Heart right ventricle (tissue), 16 donors: ENCODE results near the gene ST7. TPM values are rescaled to one million over a fixed set of nuclear protein-coding genes. Genes with fewer than 3 reads are reported as not detected.

Source experiments
- ATAC-seq, 8 donors: fragments of 200-7000 bp; cut with Tn5 transposase; one replicate each; pipeline ENCODE4 v1.9.1; 2020; ENCODE audit warnings: mild to moderate bottlenecking in 8 of 8, moderate library complexity in 8 of 8, moderate number of reproducible peaks in 1 of 8
- DNase-seq, 2 donors: peaks; one replicate each; pipeline ENCODE4 v3.0.0-alpha.2; 2020
- H3K27ac ChIP-seq, 10 donors: fragments of 200-600 bp; sonication (generic) in 2 of 10; one replicate each; pipeline versions ENCODE4 v1.5.0 to v1.8.0; 2020 to 2022; ENCODE audit warnings: mild to moderate bottlenecking in 3 of 10
- H3K27me3 ChIP-seq, 7 donors: fragments of 200-600 bp; one replicate each; pipeline ENCODE4 v1.8.0; 2021 to 2022; ENCODE audit warnings: mild to moderate bottlenecking in 2 of 7
- H3K36me3 ChIP-seq, 9 donors: fragments of 200-600 bp; sonication (generic) in 1 of 9; one replicate each; pipeline versions ENCODE4 v1.5.0 to v1.8.0; 2020 to 2022; ENCODE audit warnings: mild to moderate bottlenecking in 2 of 9
- H3K4me1 ChIP-seq, 9 donors: fragments of 200-600 bp; sonication (generic) in 1 of 9; one replicate each; pipeline versions ENCODE4 v1.5.0 to v1.8.0; 2020 to 2022; ENCODE audit warnings: mild to moderate bottlenecking in 4 of 9
- H3K4me3 ChIP-seq, 10 donors: fragments of 200-600 bp; sonication (generic) in 2 of 10; one replicate each; pipeline versions ENCODE4 v1.5.0 to v1.8.0; 2020 to 2022; ENCODE audit warnings: mild to moderate bottlenecking in 7 of 10, moderate library complexity in 2 of 10
- H3K9me3 ChIP-seq, 11 donors: fragments of 200-600 bp in 10 of 11; sonication (generic) in 2 of 11; one replicate each; pipeline versions ENCODE4 v1.5.0 to v1.8.0; 2013 to 2022; ENCODE audit warnings: mild to moderate bottlenecking in 2 of 11, control low read depth in 1 of 11, moderate library complexity in 1 of 11
- WGBS, 2 donors: extraction: QIAGEN DNeasy Blood & Tissue Kit; methylation state at CpG; one replicate each; pipeline ENCODE4 v1.1.7; 2013; ENCODE audit warnings: inconsistent platforms in 1 of 2; 5-methylcytosine and 5-hydroxymethylcytosine counted together
- intact Hi-C, 10 donors: fragments of 100-400 bp; cut with DNase I; formaldehyde crosslinking; loops; one replicate each; pipeline versions ENCODE4 v1.11.1 to v1.14.2; 2022
- polyA plus RNA-seq, 2 donors: library from polyadenylated mRNA; stranded (reverse); fragments of 200-250 nt; gene quantifications; one replicate each; pipeline ENCODE4 v1.2.3, GENCODE V29; 2013
- total RNA-seq, 10 donors: library from RNA; stranded (reverse); fragmentation: NEBNext Ultra II Directional in 3 of 10; extraction: Animal tissue kit (Norgen Biotek cat#: 25700) in 3 of 10; gene quantifications; one replicate each; pipeline versions ENCODE4 v1.2.1 to v1.2.4, GENCODE V29; 2021 to 2023
- TF ChIP-seq, protein P1 (sequence below), 9 donors: fragments of 200-600 bp; sonication (generic) in 2 of 9; IDR thresholded peaks; one replicate each; pipeline versions ENCODE4 v1.5.0 to v1.8.0; 2021 to 2022; ENCODE audit warnings: antibody characterized with exemption in 9 of 9, mild to moderate bottlenecking in 5 of 9, moderate library complexity in 1 of 9
- donor health status: Arrhythmogenic right ventricular cardiomyopathy.
- donor health status: ischemic (EF 13 %, LVEDD 7.1; RV severe dilation, severe dysfunction).
- donor health status: healthy with polysubstance abuse.
- donor health status: DM: no; HTN: yes; CAD: no.
- donor health status: DM: no; HTN: no; CAD: no.
- donor health status: ischemic (EF 25% LVEDD 6.9; RV normal size, moderate dysfunction).
- donor health status: ischemic (EF 25% LVEDD 5.7; RV mildly dilated, moderate dysfunction).
- donor health status: healthy.
- donor health status: DM: yes; HTN: yes; CAD: no.
- donor health status: Ischemic cardiomyopathy.
- donor health status: ischemic (EF 35%, LVEDD 5.7; RV mildly dilated, moderate dysfunction).
- donor health status: nonischemic (EF 11% LVEDD 7.7; RV severe dilation, severe dysfunction).
- donor health status: DM: yes; HTN: yes; CAD: no.
- donor health status: PGD.
- donor health status: ischemic (EF 29% LVEDD 5.4; RV normal size, mild dysfunction).
- donor health status: nonischemic (EF 23%, LVEDD 6.1; RV moderate dilation, normal function).

ST7 gene
- total and polyA plus RNA-seq, 12 donors = 20.1 to 40.2 (median 23.4) TPM

DNA sequence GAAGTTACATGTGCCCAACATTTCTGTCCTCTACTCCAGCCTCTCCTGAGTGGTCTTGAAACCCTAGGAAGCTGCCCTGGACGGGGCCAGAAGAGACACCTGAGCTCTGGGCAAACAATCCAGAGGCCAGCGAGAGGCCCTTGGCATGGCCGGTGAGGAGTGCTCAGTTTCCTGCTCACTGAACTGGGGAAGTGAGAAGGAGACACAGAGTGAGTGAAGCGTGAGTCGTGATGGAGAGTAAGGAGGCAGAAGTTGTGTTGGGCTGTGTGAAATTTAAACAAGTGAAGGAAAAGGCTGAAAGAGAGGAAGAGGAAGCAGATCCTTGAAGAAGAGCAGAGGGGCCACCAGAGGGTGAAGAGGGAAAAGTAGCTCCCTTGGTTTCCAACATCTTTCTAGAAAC lies 296.4 kb downstream of the ST7 start:
- DNase-seq (no peak), ATAC-seq (no peak)
- peaks cover 0 to 14% (median 1%) of the 10 kb centered on the region in 11 donors for H3K9me3 ChIP-seq
- no peak overlapping the region for H3K27ac ChIP-seq
- TF ChIP-seq, protein P1, sequence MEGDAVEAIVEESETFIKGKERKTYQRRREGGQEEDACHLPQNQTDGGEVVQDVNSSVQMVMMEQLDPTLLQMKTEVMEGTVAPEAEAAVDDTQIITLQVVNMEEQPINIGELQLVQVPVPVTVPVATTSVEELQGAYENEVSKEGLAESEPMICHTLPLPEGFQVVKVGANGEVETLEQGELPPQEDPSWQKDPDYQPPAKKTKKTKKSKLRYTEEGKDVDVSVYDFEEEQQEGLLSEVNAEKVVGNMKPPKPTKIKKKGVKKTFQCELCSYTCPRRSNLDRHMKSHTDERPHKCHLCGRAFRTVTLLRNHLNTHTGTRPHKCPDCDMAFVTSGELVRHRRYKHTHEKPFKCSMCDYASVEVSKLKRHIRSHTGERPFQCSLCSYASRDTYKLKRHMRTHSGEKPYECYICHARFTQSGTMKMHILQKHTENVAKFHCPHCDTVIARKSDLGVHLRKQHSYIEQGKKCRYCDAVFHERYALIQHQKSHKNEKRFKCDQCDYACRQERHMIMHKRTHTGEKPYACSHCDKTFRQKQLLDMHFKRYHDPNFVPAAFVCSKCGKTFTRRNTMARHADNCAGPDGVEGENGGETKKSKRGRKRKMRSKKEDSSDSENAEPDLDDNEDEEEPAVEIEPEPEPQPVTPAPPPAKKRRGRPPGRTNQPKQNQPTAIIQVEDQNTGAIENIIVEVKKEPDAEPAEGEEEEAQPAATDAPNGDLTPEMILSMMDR (IDR thresholded peaks at IDR 0.05) = no peak
- no peaks in the 10 kb centered on the region for H3K4me1 ChIP-seq
- 80 to 82% methylated on average over 5 of the region's 5 CpGs for WGBS, 2 donors
- no peak overlapping the region for H3K4me3 ChIP-seq
- H3K36me3 ChIP-seq = no peaks in the 10 kb centered on the region
- intact Hi-C loops = no loop called here
- H3K27me3 ChIP-seq = no peaks in the 10 kb centered on the region

DNA sequence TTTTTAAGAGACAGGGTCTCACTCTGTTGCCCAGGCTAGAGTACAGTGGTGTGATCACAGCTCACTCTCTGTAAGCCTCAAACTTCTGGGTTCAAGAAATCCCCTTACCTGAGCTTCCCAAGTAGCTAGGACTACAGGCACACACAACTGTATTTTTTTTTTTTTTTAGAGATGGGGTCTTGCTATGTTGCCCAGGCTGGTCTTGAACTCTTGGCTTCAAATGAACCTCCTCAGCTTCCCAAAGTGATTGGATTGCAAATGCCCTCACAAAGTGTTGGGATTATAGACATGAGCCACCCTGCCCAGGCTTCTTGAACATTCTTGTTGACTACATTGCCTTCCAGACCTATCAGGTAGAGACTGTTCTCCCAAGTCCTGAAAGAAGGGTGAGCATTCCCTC lies 296.9 kb downstream of the ST7 start:
- Histone ChIP-seq H3K36me3 (no peaks in the 10 kb centered on the region), H3K27ac (no peak overlapping the region), H3K9me3 (peaks cover 0 to 9% (median 0%) of the 10 kb centered on the region in 11 donors), H3K4me3 (no peak overlapping the region), H3K4me1 (no peaks in the 10 kb centered on the region), H3K27me3 (no peaks in the 10 kb centered on the region)
- intact Hi-C loops = no loop called here
- DNase-seq = no peak
- ATAC-seq = no peak
- TF ChIP-seq, protein P1 (IDR thresholded peaks at IDR 0.05) = no peak

DNA sequence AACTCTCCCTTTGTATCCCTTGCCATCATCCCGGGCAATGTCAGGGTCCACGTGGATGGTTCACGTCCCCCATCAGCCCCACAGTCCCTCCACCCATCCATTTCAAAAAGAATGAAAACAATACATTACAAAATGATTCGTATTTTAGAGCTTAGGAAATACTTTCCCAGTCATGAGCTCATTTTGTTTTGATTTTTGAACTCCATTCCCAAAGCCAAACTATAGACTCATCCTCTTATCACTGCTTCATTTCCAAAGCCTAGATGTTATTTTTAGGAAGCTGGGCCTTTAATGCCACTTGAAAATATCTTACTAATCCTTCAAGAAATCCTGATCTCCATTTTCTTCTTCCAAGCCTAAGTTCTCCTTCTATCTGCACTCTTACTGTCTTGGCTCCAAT lies 297.5 kb downstream of the ST7 start:
- TF ChIP-seq, protein P1 (IDR thresholded peaks at IDR 0.05) = no peak

DNA sequence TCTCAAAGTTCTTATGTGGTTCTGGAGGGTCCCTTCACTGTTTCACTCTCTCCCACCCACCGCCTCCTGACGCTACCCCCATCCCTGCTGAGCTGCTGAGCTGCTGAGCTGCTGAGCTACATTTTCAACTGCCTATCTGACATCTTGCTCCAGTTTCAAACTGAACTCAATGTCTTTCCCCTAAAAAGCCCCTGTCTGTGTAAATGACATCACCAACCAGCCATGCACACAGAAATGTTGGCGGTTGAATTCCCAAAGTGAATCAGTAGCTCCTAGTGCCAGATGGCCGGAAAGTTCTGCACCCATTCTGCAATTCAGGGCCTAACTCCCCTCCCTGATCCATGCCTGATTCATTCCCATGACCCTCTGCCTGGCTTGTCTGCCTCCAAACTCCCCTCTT lies 298.4 kb downstream of the ST7 start:
- TF ChIP-seq, protein P1 (IDR thresholded peaks at IDR 0.05) = no peak
- Histone ChIP-seq H3K9me3 (no peaks in the 10 kb centered on the region), H3K27me3 (no peaks in the 10 kb centered on the region), H3K4me3 (no peak overlapping the region), H3K36me3 (no peaks in the 10 kb centered on the region), H3K4me1 (no peaks in the 10 kb centered on the region), H3K27ac (peak overlapping the region in 1 of 10 donors; percentile 20)
- no peak for DNase-seq
- intact Hi-C loops = no loop called here
- ATAC-seq = no peak
- 83 to 86% methylated on average over 4 of the region's 4 CpGs for WGBS, 2 donors

More for the DNA sequence above, 297.5 kb downstream of the ST7 start:
- peaks cover 0 to 3% (median 0%) of the 10 kb centered on the region in 11 donors for H3K9me3 ChIP-seq
- ATAC-seq (no peak), DNase-seq (no peak)
- WGBS, 2 donors = 47 to 74% methylated on average over 4 of the region's 4 CpGs
- H3K4me3 ChIP-seq = no peak overlapping the region
- no peaks in the 10 kb centered on the region for H3K27me3 ChIP-seq
- intact Hi-C loops = no loop called here
- H3K27ac ChIP-seq = no peak overlapping the region
- H3K4me1 ChIP-seq = no peaks in the 10 kb centered on the region
- H3K36me3 ChIP-seq = no peaks in the 10 kb centered on the region
